WTC11 (cell line): ENCODE results near the gene RGS19.

ENCODE experiments used
- CREB1 ChIP-seq: sonication (generic); formaldehyde crosslinking; IDR thresholded peaks from 2 replicates; pipeline ENCODE4 v1.8.0; 2023; ENCODE audit warnings: mild to moderate bottlenecking, missing genetic modification reagents
- EMX1 ChIP-seq: fragments of 250-450 bp; sonication (Bioruptor Pico); IDR thresholded peaks from 2 replicates; pipeline ENCODE4 v1.8.0; 2021; ENCODE audit warnings: mild to moderate bottlenecking
- ETV6 ChIP-seq: sonication (generic); formaldehyde crosslinking; IDR thresholded peaks from 2 replicates; pipeline ENCODE4 v1.8.1; 2022; ENCODE audit warnings: mild to moderate bottlenecking, missing genetic modification reagents
- GTF2I ChIP-seq: fragments of 250-450 bp; sonication (Bioruptor Pico); conservative IDR thresholded peaks from 2 replicates; pipeline ENCODE4 v1.4.0; 2021; ENCODE audit warnings: mild to moderate bottlenecking
- KAT7 ChIP-seq: sonication (generic); formaldehyde crosslinking; IDR thresholded peaks from 2 replicates; pipeline ENCODE4 v1.8.1; 2023; ENCODE audit warnings: missing genetic modification reagents, mild to moderate bottlenecking, borderline replicate concordance
- TCF7 ChIP-seq: sonication (generic); formaldehyde crosslinking; IDR thresholded peaks from 2 replicates; pipeline ENCODE4 v1.8.0; 2022; ENCODE audit warnings: mild to moderate bottlenecking, low read depth, missing genetic modification reagents, moderate library complexity
- TP53 ChIP-seq: sonication (generic); formaldehyde crosslinking; IDR thresholded peaks from 2 replicates; pipeline ENCODE4 v1.8.1; 2023; ENCODE audit warnings: mild to moderate bottlenecking, missing genetic modification reagents
- USF1 ChIP-seq: sonication (generic); formaldehyde crosslinking; IDR thresholded peaks from 2 replicates; pipeline ENCODE4 v1.8.0; 2022; ENCODE audit warnings: mild to moderate bottlenecking, missing genetic modification reagents
- ZNF121 ChIP-seq: sonication (generic); formaldehyde crosslinking; IDR thresholded peaks from 2 replicates; pipeline ENCODE4 v1.8.0; 2023; ENCODE audit warnings: missing genetic modification reagents
- ZNF232 ChIP-seq: sonication (generic); formaldehyde crosslinking; IDR thresholded peaks from 2 replicates; pipeline ENCODE4 v1.8.0; 2022; ENCODE audit warnings: mild to moderate bottlenecking, missing genetic modification reagents
- TF ChIP-seq, protein P1 (sequence below): fragments of 200-600 bp; IDR thresholded peaks from 2 replicates; pipeline ENCODE4 v1.8.0; 2022; ENCODE audit warnings: antibody characterized with exemption
- TF ChIP-seq, protein P2 (sequence below): sonication (generic); formaldehyde crosslinking; IDR thresholded peaks from 2 replicates; pipeline ENCODE4 v1.8.0; 2022; ENCODE audit warnings: mild to moderate bottlenecking, missing genetic modification reagents

DNA sequence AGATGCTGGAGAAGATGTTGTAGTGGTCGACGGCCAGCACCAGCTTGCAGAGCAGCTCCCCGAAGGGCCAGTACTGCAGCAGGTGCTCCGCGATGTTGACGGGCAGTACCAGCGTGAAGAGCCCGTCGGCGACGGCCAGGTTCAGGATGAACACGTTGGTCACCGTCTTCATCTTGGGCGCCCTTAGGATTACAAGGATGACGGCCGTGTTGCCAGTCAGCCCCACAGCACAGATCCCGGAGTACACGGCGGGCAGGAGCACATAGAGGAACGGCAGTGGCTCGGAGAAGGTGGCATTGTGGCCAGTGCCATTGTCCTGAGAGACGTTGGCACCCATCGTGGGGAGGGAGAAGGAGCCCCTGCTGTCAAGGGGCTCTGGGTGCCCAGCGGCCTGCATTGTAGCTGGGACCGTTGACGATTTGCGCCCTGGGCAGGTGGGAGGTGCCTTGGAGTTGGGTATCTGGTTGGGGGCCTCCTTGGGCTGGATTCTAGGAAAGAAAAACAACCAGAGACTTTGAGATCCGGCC lies 27.2 kb upstream of the RGS19 start:
- TF ChIP-seq, protein P1, sequence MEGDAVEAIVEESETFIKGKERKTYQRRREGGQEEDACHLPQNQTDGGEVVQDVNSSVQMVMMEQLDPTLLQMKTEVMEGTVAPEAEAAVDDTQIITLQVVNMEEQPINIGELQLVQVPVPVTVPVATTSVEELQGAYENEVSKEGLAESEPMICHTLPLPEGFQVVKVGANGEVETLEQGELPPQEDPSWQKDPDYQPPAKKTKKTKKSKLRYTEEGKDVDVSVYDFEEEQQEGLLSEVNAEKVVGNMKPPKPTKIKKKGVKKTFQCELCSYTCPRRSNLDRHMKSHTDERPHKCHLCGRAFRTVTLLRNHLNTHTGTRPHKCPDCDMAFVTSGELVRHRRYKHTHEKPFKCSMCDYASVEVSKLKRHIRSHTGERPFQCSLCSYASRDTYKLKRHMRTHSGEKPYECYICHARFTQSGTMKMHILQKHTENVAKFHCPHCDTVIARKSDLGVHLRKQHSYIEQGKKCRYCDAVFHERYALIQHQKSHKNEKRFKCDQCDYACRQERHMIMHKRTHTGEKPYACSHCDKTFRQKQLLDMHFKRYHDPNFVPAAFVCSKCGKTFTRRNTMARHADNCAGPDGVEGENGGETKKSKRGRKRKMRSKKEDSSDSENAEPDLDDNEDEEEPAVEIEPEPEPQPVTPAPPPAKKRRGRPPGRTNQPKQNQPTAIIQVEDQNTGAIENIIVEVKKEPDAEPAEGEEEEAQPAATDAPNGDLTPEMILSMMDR = no peak
- no peak for TF ChIP-seq EMX1
- TF ChIP-seq GTF2I (CRISPR knock-in tag) = no peak
- no peak for TF ChIP-seq ZNF232 (CRISPR knock-in tag)
- TF ChIP-seq KAT7 (CRISPR knock-in tag) = no peak
- TF ChIP-seq USF1 (CRISPR knock-in tag) = no peak
- TF ChIP-seq CREB1 (CRISPR knock-in tag) = no peak
- TF ChIP-seq TP53 (CRISPR knock-in tag) = no peak
- TF ChIP-seq TCF7 (CRISPR knock-in tag) = no peak
- no peak for TF ChIP-seq ETV6 (CRISPR knock-in tag)
- TF ChIP-seq, protein P2, sequence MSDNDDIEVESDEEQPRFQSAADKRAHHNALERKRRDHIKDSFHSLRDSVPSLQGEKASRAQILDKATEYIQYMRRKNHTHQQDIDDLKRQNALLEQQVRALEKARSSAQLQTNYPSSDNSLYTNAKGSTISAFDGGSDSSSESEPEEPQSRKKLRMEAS (CRISPR knock-in tag) = no peak
- TF ChIP-seq ZNF121 = no peak
